DMS53 treated with DMSO at 0.1 percent for 48 hours (cell line): Measurements from ENCODE around the gene MAP3K20.

Experiments
- DNase-seq: peaks from one replicate; lab custom pipeline; 2025; ENCODE audit not compliant: unreplicated experiment; lab: John Stamatoyannopoulos, UW

MAP3K20 gene

GRCh38 chr2:173050684-173051083, 25.0 kb upstream of the MAP3K20 start:
- DNase-seq: no peak

DNA sequence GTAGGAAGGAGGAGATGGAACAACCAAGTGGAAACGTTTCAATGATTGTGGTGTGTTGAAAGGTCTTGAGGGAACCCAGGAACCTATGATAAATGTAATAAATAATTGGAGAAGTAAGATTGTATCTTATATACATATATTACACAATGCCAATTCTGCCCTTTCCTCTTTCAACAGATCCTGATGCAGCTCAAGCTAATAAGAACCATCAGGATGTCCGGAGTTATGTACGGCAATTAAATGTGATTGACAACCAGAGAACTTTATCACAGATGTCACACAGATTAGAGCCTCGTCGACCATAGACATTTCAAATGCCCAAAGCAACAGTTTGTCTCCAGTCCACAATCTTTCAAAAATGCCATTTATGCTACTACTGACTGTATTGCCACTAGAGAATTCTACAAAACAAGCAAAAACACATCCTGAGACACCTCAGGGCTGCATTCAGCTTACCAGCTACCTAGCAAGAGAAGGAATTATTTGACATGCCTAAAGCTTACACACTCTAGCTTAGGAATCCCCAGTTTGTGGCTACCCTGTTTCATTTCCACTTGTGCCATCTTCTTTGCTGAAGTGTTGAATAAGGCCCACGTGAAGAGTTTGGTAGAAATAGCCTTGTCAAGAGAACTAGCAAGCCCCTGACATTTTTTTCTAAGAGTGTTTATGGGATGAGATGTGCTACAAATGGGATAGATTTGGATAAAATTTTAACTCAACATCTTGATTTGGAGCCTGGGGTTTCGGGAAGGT, 24.0 kb upstream of the MAP3K20 start:
- no peak for DNase-seq

- no peak for DNase-seq
These were observed 22.5 kb upstream of the MAP3K20 start for GRCh38 chr2:173053043-173053699.

- no peak for DNase-seq
These were observed 21.2 kb upstream of the MAP3K20 start for GRCh38 chr2:173054466-173054865.

DNA sequence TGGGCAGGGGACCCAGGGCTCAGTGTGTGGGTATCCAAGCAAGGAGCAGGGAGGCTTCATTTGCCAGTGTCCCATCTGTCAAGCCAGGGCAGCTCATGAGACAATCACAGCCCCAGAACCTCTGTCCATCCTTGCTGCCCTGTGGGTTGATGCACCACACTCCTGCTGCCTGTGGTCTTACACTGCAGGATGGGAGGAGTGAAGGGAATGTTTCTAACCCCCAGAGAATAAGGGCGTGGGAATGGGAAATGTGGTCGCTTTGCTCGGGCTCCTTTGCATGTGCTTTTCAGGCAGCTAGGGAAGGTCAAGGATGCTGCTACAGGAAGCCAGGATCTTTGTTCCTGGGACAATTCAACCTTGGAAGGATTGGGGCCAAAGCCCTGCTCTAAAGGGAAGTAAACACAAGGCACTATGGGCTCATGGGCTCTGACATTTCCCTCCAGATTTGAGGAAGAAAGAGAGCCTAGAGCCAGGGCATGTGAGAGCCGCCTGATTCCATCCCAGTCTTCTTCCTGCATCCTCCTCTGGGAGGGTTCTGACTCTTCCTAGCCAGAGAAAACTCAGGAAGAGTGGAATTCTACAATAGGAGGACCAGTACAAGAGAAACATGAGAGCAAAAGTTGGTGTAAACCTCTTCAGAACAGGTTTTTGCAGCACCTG, 18.8 kb upstream of the MAP3K20 start:
- DNase-seq: no peak

GRCh38 chr2:173058097-173058496, 17.5 kb upstream of the MAP3K20 start:
- DNase-seq: no peak

- peak; percentile 42 for DNase-seq
These were observed 17.0 kb upstream of the MAP3K20 start for GRCh38 chr2:173058673-173059072.

DNA sequence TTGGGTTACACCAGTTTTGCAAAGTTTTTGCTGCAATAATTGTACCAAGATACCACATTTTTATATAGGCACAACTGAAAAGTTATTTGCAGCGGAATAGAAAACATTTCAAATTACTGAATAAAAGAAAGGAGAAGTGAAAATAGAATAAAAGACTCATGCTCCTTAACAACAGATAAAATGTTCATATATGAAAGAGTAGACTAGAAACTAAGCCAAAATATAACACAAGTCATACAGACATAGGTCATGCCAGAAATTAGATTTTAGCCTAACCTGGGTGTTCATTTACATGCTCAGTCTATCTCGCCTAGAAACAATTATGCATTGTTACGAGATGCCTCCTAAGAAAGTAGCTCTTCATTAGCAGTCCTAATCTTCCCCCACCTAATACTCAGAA, 16.4 kb upstream of the MAP3K20 start:
- DNase-seq: no peak

- DNase-seq: no peak
These were observed 15.6 kb upstream of the MAP3K20 start for GRCh38 chr2:173059971-173060461.

- no peak for DNase-seq
These were observed 12.8 kb upstream of the MAP3K20 start for GRCh38 chr2:173062801-173063200.

DNA sequence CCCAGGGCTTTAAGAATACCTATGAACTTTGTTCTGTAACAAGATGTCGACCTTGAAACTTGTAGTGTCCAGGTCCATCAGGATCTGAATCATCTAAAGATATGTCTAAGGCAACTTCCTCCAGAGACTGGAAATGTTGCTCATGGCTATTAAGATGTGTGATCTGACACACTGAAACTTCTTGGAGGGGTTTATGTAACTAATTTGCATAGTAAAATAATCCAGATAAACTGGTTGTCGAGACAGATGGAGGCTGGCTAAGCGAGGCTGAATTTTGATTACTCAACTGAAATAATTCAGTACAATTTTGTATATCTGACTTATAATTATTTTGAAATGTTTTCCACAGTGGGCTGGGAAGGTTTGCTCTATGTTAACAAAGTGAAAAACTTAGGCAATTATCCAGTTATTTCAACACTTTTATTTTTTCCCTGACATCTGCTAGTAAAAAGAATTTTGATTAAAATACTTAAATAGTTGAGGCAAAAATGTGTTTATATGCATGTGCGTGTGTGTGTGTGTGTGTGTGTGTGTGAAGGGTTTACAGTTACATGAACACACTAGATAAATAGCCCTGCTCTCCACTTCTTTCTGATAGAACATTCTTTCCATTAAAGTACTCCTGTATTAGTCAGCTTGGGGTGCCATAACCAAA, 11.4 kb upstream of the MAP3K20 start:
- no peak for DNase-seq

- no peak for DNase-seq
These were observed 8.6 kb upstream of the MAP3K20 start for GRCh38 chr2:173066887-173067676.

GRCh38 chr2:173075056-173075780, 428 bp upstream of the MAP3K20 start:
- no peak for DNase-seq

- no peak for DNase-seq
These were observed 1.1 kb downstream of the MAP3K20 start for GRCh38 chr2:173076581-173077345.

DNA sequence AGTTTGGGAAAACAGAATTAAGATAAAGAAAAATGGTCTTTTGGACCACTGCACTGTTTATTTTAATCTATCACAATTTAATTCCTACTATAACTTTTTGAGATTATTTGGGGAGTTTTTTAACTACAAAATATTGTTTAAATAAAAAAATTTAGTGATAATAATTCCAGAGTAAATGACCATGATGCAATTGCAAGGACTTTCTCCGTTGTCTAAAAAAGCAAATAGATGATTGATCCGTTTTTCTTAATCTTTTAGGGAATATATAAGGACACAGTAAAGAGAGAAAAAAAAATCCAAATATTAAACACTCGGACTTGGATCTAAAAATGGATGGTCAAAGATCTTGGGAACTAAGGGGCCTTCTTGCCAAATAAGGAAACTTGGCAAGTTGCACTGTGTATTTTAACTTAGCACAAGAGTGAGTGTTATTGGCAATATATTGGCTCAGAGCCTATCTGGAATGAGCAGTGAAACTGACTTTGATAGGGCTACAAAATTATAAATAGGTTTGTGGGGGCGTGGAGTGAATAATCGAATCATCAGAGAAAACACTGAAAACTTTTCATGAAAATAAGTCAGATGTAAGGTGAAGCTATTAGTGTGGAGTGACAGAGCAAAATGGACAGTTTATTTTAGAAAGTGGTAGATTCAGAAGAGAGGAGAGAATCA, 2.0 kb downstream of the MAP3K20 start:
- no peak for DNase-seq

- no peak for DNase-seq
These were observed 3.5 kb downstream of the MAP3K20 start for GRCh38 chr2:173079141-173079540.

DNA sequence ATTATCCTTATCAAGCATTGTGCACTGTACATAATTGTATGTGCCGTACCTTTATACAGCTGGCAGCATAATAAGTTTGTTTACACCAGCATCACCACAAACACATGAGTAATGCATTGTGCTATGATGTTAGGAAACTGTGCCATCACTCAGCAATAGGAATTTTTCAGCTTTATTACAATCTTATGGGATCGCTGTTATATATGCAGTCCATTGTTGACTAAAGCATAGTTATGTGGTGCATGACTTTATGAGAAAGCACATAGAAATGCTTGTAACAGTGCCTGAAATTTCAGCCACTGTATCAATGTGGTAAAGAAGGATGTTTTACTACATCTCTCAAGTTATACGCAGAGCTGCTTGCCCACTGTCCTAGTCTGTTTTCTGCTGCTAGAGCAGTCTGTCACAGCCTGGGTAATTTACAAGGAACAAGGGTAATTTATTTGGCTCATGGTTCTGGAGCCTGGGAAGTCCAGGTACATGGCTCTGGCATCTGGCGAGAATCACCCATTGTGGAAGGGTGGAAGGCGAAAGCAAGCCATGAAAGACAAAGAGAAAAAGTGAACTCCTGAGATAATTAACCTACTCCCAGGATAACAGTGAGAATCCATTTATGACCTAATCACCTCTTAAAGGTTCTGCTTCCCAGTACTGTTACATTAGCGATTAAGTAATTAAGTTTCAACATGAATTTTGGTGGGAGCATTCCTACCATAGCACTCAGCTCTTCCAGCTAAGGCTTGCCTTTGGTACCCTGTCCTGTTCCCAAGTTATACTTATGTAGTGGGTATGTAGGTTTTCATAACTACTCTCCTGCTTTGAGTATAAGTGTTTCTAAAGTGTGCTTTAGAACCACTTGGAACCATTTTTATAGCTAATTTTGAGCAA, 4.6 kb downstream of the MAP3K20 start:
- no peak for DNase-seq
